ENCODE measurements around the gene ABHD2.

The ABHD2 gene

DNA sequence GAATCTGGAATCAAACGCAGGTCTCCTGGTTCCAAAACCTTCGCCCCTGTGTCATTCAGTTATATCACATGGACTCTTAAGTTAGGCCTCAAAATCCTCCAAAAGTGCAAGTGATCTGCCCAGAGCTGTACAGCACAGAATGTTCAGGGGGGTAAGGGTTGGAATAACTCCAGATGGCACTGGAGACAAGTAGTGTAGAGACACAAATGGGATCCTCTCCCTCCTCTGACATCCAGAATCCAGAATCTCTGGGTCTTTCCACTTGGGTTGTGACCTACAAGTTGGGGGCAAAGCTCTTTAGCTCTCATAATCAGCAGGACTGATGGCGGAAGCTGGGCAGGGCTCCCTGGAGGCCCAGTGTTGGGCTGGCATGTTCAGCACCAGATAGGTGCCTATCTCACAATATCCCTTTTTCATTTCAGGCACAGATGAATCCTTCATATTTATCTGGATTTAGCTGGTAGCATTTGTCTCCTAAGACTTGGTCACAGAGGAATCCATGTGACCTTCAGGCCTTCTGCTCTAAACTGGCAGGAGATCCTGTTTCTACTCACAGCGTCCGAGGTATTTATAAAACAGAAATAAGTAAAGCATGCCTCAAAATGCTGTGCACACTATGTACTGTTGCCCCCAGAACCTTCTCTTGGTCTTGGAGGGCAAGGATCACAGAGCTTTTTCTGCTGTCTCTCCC lies 15.4 kb downstream of the ABHD2 start:
- Histone ChIP-seq H3K27me3 (ENCODE audit: insufficient read depth, insufficient read length) (no peaks in the 10 kb centered on the region), H3K4me1 (ENCODE audit: insufficient read depth, insufficient read length) (peaks cover 5% of the 10 kb centered on the region), H3K9ac (ENCODE audit: insufficient read length, low read depth) (no peak overlapping the region), H3K36me3 (ENCODE audit: insufficient read depth, insufficient read length, low read length) (peaks cover 14% of the 10 kb centered on the region), H3K4me3 (ENCODE audit: insufficient read length, low read depth) (no peak overlapping the region), H3K9me3 (ENCODE audit: insufficient read depth, low read length) (no peaks in the 10 kb centered on the region)
- no peak for DNase-seq (ENCODE audit: low read depth, low spot score)
- no peak for TF ChIP-seq ZNF274 (IDR thresholded peaks at IDR 0.05; ENCODE audit: low read depth, low read length)
- TF ChIP-seq YY1 (IDR thresholded peaks at IDR 0.05; ENCODE audit: insufficient read depth, insufficient read length): no peak
- no peak for TF ChIP-seq SUZ12 (IDR thresholded peaks at IDR 0.05; ENCODE audit: extremely low read depth, insufficient read depth, insufficient read length)

DNA sequence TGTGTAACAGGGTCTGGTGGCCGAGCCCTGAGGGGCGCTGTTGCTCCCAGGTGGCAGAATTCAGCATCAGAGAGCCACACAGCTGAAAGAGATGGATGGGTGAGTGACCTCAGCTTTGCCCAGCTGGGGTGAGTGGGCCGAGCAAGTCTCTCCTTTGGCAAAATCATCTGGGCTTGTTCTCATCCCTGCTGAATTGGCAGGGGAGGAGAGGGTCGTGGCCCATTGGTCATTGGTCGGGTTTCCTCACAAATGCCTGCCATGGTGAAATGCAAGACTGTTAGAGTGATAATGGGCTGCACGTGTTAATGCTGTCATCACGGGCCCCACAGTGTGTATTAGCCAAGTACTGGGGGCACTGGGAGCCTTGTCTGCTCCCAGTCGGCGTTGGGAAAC lies 15.9 kb downstream of the ABHD2 start:
- Histone ChIP-seq H3K4me1 (ENCODE audit: insufficient read depth, insufficient read length) (peaks cover 5% of the 10 kb centered on the region), H3K4me3 (ENCODE audit: insufficient read length, low read depth) (no peak overlapping the region), H3K9me3 (ENCODE audit: insufficient read depth, low read length) (no peaks in the 10 kb centered on the region), H3K9ac (ENCODE audit: insufficient read length, low read depth) (no peak overlapping the region), H3K36me3 (ENCODE audit: insufficient read depth, insufficient read length, low read length) (peaks cover 14% of the 10 kb centered on the region), H3K27me3 (ENCODE audit: insufficient read depth, insufficient read length) (no peaks in the 10 kb centered on the region)
- no peak for TF ChIP-seq SUZ12 (IDR thresholded peaks at IDR 0.05; ENCODE audit: extremely low read depth, insufficient read depth, insufficient read length)
- no peak for TF ChIP-seq YY1 (IDR thresholded peaks at IDR 0.05; ENCODE audit: insufficient read depth, insufficient read length)
- TF ChIP-seq ZNF274 (IDR thresholded peaks at IDR 0.05; ENCODE audit: low read depth, low read length): no peak
- DNase-seq (ENCODE audit: low read depth, low spot score): no peak

DNA sequence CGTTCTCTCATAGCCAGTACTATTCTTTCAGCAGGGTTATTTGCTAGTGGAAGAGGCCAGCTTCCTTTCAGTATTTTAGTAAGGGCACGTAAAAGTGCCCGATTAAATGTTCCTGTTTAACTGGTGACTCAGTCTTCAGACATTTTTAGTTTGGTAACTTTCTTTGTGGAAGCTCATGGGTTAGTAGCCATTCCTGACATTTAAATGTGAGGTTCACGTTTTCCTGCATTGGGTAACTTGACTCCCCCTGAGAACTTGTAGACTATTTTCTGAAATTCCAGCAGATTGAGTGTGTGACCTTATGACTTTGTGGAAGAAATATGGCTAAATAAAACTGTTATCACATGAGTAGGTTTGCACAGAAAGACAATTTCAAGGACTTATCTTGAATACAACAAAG lies 16.9 kb downstream of the ABHD2 start:
- Histone ChIP-seq H3K4me1 (ENCODE audit: insufficient read depth, insufficient read length) (peaks cover 5% of the 10 kb centered on the region), H3K4me3 (ENCODE audit: insufficient read length, low read depth) (no peak overlapping the region), H3K9me3 (ENCODE audit: insufficient read depth, low read length) (no peaks in the 10 kb centered on the region), H3K9ac (ENCODE audit: insufficient read length, low read depth) (no peak overlapping the region), H3K27me3 (ENCODE audit: insufficient read depth, insufficient read length) (no peaks in the 10 kb centered on the region), H3K36me3 (ENCODE audit: insufficient read depth, insufficient read length, low read length) (peaks cover 14% of the 10 kb centered on the region)
- TF ChIP-seq SUZ12 (IDR thresholded peaks at IDR 0.05; ENCODE audit: extremely low read depth, insufficient read depth, insufficient read length) (no peak), ZNF274 (IDR thresholded peaks at IDR 0.05; ENCODE audit: low read depth, low read length) (no peak), YY1 (IDR thresholded peaks at IDR 0.05; ENCODE audit: insufficient read depth, insufficient read length) (no peak)
- DNase-seq (ENCODE audit: low read depth, low spot score): no peak

DNA sequence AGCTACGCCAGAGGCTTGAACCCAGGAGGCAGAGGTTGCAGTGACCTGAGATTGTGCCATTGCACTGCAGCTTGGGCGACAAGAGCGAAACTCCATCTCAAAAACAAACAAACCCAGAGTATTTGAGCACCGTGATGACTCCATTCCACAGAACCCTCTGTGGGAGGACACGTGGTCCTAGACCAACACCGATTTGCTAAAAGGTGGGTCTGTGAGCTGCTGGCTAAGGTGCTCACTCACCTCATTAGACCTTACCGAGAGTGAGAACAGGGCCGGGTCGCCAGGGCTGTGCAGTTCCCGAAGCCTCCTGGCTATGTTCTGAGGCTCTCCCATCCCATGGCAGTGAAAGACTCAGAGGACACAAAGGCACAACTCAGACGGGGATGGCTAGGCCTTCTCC lies 17.9 kb downstream of the ABHD2 start:
- Histone ChIP-seq H3K27me3 (ENCODE audit: insufficient read depth, insufficient read length) (no peaks in the 10 kb centered on the region), H3K4me3 (ENCODE audit: insufficient read length, low read depth) (no peak overlapping the region), H3K4me1 (ENCODE audit: insufficient read depth, insufficient read length) (peaks cover 5% of the 10 kb centered on the region), H3K9me3 (ENCODE audit: insufficient read depth, low read length) (no peaks in the 10 kb centered on the region), H3K9ac (ENCODE audit: insufficient read length, low read depth) (no peak overlapping the region), H3K36me3 (ENCODE audit: insufficient read depth, insufficient read length, low read length) (peaks cover 14% of the 10 kb centered on the region)
- no peak for DNase-seq (ENCODE audit: low read depth, low spot score)
- TF ChIP-seq YY1 (IDR thresholded peaks at IDR 0.05; ENCODE audit: insufficient read depth, insufficient read length) (no peak), SUZ12 (IDR thresholded peaks at IDR 0.05; ENCODE audit: extremely low read depth, insufficient read depth, insufficient read length) (no peak), ZNF274 (IDR thresholded peaks at IDR 0.05; ENCODE audit: low read depth, low read length) (no peak)

DNA sequence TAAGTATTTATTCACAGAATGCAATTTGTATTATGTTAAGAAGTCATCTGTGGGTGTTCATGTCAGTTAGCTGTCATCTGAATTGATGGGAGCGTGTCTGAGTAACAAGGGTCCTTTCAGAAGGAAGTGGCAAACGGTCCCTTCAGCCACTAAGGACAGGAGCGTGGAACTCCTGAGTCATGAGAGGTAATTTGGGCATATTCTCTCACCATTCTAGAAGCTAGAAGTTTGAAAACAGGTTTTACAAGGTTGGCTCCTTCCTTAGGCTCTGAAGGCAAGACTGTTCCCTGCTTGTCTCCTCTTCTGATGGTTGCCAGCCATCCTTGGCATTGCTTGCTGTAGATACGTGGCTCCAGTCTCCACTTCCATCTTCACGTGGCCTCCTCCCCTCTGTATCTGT lies 19.7 kb downstream of the ABHD2 start:
- peaks cover 14% of the 10 kb centered on the region for H3K36me3 ChIP-seq (ENCODE audit: insufficient read depth, insufficient read length, low read length)
- no peak overlapping the region for H3K9ac ChIP-seq (ENCODE audit: insufficient read length, low read depth)
- no peaks in the 10 kb centered on the region for H3K4me1 ChIP-seq (ENCODE audit: insufficient read depth, insufficient read length)
- H3K9me3 ChIP-seq (ENCODE audit: insufficient read depth, low read length): no peaks in the 10 kb centered on the region
- TF ChIP-seq SUZ12 (IDR thresholded peaks at IDR 0.05; ENCODE audit: extremely low read depth, insufficient read depth, insufficient read length): no peak
- TF ChIP-seq ZNF274 (IDR thresholded peaks at IDR 0.05; ENCODE audit: low read depth, low read length): no peak
- no peak for TF ChIP-seq YY1 (IDR thresholded peaks at IDR 0.05; ENCODE audit: insufficient read depth, insufficient read length)
- no peaks in the 10 kb centered on the region for H3K27me3 ChIP-seq (ENCODE audit: insufficient read depth, insufficient read length)
- no peak overlapping the region for H3K4me3 ChIP-seq (ENCODE audit: insufficient read length, low read depth)
- DNase-seq (ENCODE audit: low read depth, low spot score): no peak

DNA sequence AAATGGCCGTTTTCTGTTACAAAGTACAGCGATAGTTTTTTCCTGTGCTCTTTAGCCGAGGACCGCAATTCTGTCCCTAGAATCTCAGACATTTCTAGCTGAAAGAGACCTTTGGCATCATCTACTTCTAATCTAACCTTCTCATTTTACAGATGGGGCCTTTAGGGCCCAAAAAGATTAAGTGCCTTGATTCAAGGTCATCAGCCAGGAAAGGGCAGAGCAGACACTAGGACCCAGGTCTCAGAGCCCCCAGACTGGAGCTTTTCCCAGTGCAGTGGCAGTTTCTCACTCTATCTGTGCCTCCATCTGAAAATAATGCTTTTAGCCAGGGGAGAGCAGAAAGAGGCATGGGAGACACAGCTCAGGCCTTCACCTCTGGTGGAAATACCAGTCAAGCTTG lies 20.6 kb downstream of the ABHD2 start:
- no peak for DNase-seq (ENCODE audit: low read depth, low spot score)
- H3K9me3 ChIP-seq (ENCODE audit: insufficient read depth, low read length): no peaks in the 10 kb centered on the region
- H3K4me1 ChIP-seq (ENCODE audit: insufficient read depth, insufficient read length): no peaks in the 10 kb centered on the region
- H3K27me3 ChIP-seq (ENCODE audit: insufficient read depth, insufficient read length): no peaks in the 10 kb centered on the region
- no peak overlapping the region for H3K9ac ChIP-seq (ENCODE audit: insufficient read length, low read depth)
- TF ChIP-seq SUZ12 (IDR thresholded peaks at IDR 0.05; ENCODE audit: extremely low read depth, insufficient read depth, insufficient read length) (no peak), YY1 (IDR thresholded peaks at IDR 0.05; ENCODE audit: insufficient read depth, insufficient read length) (no peak), ZNF274 (IDR thresholded peaks at IDR 0.05; ENCODE audit: low read depth, low read length) (no peak)
- H3K4me3 ChIP-seq (ENCODE audit: insufficient read length, low read depth): no peak overlapping the region
- H3K36me3 ChIP-seq (ENCODE audit: insufficient read depth, insufficient read length, low read length): peaks cover 11% of the 10 kb centered on the region

DNA sequence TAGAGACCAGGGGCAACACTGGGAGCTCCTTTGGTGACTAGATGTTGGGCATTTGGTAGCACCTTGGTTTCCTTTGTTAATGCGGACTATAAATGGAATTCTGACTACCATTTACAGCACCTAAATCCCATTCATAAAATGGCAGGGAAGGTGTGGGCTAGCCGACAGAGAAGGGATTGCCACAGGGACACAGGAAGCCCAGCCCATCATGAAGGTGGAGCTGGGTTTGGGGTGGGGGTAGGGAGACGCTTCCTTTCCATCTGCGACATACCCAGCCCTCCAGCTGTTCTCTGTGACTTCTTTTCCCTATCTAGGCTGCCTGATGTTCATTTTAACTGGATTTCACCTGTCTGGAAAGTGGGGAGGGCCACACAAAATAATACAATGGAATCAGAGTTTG lies 21.0 kb downstream of the ABHD2 start:
- no peaks in the 10 kb centered on the region for H3K9me3 ChIP-seq (ENCODE audit: insufficient read depth, low read length)
- no peak overlapping the region for H3K9ac ChIP-seq (ENCODE audit: insufficient read length, low read depth)
- H3K27me3 ChIP-seq (ENCODE audit: insufficient read depth, insufficient read length): no peaks in the 10 kb centered on the region
- H3K36me3 ChIP-seq (ENCODE audit: insufficient read depth, insufficient read length, low read length): peaks cover 7% of the 10 kb centered on the region
- H3K4me1 ChIP-seq (ENCODE audit: insufficient read depth, insufficient read length): no peaks in the 10 kb centered on the region
- no peak overlapping the region for H3K4me3 ChIP-seq (ENCODE audit: insufficient read length, low read depth)
- TF ChIP-seq YY1 (IDR thresholded peaks at IDR 0.05; ENCODE audit: insufficient read depth, insufficient read length) (no peak), ZNF274 (IDR thresholded peaks at IDR 0.05; ENCODE audit: low read depth, low read length) (no peak), SUZ12 (IDR thresholded peaks at IDR 0.05; ENCODE audit: extremely low read depth, insufficient read depth, insufficient read length) (no peak)
- no peak for DNase-seq (ENCODE audit: low read depth, low spot score)

All from NT2/D1 (cell line).